ENCODE results near the gene PDLIM7. TPM values are rescaled to one million over a fixed set of nuclear protein-coding genes. Genes with fewer than 3 reads are reported as not detected.

Gene PDLIM7, protein sequence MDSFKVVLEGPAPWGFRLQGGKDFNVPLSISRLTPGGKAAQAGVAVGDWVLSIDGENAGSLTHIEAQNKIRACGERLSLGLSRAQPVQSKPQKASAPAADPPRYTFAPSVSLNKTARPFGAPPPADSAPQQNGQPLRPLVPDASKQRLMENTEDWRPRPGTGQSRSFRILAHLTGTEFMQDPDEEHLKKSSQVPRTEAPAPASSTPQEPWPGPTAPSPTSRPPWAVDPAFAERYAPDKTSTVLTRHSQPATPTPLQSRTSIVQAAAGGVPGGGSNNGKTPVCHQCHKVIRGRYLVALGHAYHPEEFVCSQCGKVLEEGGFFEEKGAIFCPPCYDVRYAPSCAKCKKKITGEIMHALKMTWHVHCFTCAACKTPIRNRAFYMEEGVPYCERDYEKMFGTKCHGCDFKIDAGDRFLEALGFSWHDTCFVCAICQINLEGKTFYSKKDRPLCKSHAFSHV
- 118 TPM for total RNA-seq

DNA sequence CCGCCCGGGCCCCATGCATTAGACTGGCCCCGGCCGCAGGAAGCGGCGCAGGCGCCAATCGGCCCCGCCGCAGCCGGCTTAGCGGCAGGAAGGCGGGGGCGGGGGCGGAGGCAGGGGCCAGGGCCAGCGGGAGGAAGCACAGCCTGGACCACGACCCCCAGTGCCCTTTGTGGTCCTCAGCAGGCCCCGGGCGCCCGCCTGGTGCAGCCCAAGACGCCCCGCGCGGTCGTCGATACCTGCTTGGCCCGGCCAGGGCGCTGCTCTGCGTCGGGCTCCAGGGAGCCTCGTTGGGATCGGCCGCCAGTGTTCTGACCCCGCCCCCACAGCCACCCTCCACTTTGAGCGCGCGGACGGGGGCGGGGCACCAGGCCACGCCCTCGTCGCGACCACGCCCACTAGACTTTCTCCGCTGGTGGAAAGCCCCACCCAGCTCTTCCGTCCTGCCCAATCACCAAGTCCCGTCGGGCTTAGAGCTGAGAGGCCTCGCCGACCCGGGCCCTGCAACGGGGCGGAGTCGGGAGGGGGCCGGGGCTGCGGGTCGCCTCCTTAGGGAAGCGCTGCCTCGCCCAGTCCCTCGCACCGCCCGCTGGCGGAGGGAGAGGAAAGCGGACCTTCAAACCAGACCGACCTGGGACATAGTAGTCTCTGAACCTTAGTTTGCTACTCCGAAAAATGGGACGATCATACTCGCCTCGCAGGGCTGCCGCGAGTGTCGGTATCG lies at the start of gene PDLIM7:
PDLIM7 (minus strand) TSS at position 313 of the 721 bp plus-strand sequence. CDS start 1,092 bp downstream, outside the sequence.
- peak within 1 kb of the TSS; percentile 73 to 91 for H3K4me3 ChIP-seq
- peaks cover 53% of the 10 kb centered on the region for H3K4me1 ChIP-seq
- intact Hi-C loops (cut with DNase I): loop anchor here (2.0 to 5.0 kb wide), 3 partner anchors 23 to 185 kb away; no protein-coding TSS in a partner anchor
- no peaks in the 10 kb centered on the region for H3K27me3 ChIP-seq
- peak within 1 kb of the TSS; percentile 85 for H3K27ac ChIP-seq
- H3K36me3 ChIP-seq: no peaks in the 10 kb centered on the region
- peak in 1 of 2 donors; percentile 98 for DNase-seq (ENCODE audit: extremely low spot score in 2 of 2)
- TF ChIP-seq POLR2AphosphoS5 (IDR thresholded peaks at IDR 0.05; ENCODE audit: insufficient read depth in 1 of 2, low read depth in 1 of 2) (peak; percentile 89 to 97), POLR2A (IDR thresholded peaks at IDR 0.05) (peak; percentile 9 to 91)
- TF ChIP-seq, protein P1, sequence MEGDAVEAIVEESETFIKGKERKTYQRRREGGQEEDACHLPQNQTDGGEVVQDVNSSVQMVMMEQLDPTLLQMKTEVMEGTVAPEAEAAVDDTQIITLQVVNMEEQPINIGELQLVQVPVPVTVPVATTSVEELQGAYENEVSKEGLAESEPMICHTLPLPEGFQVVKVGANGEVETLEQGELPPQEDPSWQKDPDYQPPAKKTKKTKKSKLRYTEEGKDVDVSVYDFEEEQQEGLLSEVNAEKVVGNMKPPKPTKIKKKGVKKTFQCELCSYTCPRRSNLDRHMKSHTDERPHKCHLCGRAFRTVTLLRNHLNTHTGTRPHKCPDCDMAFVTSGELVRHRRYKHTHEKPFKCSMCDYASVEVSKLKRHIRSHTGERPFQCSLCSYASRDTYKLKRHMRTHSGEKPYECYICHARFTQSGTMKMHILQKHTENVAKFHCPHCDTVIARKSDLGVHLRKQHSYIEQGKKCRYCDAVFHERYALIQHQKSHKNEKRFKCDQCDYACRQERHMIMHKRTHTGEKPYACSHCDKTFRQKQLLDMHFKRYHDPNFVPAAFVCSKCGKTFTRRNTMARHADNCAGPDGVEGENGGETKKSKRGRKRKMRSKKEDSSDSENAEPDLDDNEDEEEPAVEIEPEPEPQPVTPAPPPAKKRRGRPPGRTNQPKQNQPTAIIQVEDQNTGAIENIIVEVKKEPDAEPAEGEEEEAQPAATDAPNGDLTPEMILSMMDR (IDR thresholded peaks at IDR 0.05): peak in 1 of 3 experiments; percentile 24
- no peaks in the 10 kb centered on the region for H3K9me3 ChIP-seq

DNA sequence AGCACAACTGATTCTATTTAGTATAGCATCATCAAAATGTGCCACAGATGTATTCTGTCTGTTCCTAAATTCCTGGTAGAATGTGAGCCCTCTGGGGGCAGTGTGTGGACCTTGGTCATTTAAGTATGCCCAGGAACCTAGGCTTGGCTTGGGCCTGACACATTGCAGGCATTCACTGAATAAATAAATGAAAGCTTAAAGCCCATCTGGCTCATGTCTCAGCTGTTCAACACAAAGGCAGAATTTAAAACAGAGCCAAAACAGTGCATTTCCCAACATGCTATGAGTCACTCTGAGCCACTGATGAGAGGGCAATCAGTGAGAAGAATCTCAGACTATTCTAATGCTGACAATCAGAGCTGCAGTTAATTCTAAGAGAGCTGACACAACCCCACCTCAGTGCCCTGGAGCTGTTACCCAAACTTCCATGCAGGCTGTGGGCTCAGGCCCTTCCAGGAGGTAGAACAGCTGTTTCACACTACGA lies 48.9 kb upstream of the PDLIM7 start:
- Histone ChIP-seq H3K27me3 (no peaks in the 10 kb centered on the region), H3K9me3 (no peaks in the 10 kb centered on the region), H3K4me1 (peaks cover 77% of the 10 kb centered on the region), H3K27ac (peak overlapping the region; percentile 82), H3K36me3 (peaks cover 0 to 3% of the 10 kb centered on the region in 2 donors), H3K4me3 (peak overlapping the region in 1 of 2 donors; percentile 26)
- intact Hi-C loops (cut with DNase I): no loop called here
- peak in 1 of 2 donors; percentile 92 for TF ChIP-seq POLR2AphosphoS5 (IDR thresholded peaks at IDR 0.05; ENCODE audit: insufficient read depth in 1 of 2, low read depth in 1 of 2)
- TF ChIP-seq, protein P1 (IDR thresholded peaks at IDR 0.05): no peak
- DNase-seq (ENCODE audit: extremely low spot score in 2 of 2): peak in 1 of 2 donors; percentile 97

DNA sequence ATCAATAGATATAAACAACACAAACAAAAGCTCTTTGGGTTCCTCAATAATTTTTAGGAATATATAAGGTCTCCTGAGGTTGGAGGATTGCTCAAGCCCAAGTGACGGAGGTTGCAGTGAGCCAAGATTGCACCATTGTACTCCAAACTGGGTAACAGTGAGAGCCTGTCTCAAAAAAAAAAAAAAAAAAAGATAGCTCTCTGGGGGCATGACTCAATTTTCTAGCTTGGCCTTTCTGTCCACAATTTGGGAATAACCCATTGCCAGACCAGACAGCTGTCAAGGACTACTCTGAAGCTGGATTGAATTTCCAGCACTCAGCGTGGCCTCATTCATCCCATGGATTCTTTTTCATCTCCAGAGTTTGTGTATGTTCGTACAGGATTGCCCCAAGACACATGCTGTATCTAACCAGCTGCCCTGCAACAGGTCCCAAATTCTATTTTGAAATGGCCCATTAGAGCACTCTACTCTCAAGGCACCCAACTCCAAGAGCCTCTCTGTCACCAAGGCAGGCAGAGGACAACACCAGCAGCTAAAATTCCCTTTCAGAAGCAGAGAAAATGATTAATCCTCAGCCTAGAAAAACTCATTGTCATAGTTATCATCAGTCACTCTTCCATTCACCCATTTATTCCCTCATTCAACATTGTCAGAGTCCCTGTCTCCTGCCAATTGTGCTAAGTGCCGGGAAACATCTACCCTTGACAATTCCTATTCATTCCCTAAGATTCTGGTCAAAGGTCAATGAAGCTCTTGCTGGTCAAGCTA lies 48.3 kb upstream of the PDLIM7 start:
- peaks cover 0 to 2% of the 10 kb centered on the region in 2 donors for H3K36me3 ChIP-seq
- intact Hi-C loops (cut with DNase I): no loop called here
- peaks cover 80% of the 10 kb centered on the region for H3K4me1 ChIP-seq
- peak overlapping the region; percentile 82 for H3K27ac ChIP-seq
- H3K27me3 ChIP-seq: no peaks in the 10 kb centered on the region
- TF ChIP-seq POLR2AphosphoS5 (IDR thresholded peaks at IDR 0.05; ENCODE audit: insufficient read depth in 1 of 2, low read depth in 1 of 2): peak in 1 of 2 donors; percentile 37
- TF ChIP-seq POLR2A (IDR thresholded peaks at IDR 0.05): no peak
- TF ChIP-seq, protein P1 (IDR thresholded peaks at IDR 0.05): no peak
- H3K9me3 ChIP-seq: no peaks in the 10 kb centered on the region
- peak overlapping the region in 1 of 2 donors; percentile 13 for H3K4me3 ChIP-seq
- no peak for DNase-seq (ENCODE audit: extremely low spot score in 2 of 2)

DNA sequence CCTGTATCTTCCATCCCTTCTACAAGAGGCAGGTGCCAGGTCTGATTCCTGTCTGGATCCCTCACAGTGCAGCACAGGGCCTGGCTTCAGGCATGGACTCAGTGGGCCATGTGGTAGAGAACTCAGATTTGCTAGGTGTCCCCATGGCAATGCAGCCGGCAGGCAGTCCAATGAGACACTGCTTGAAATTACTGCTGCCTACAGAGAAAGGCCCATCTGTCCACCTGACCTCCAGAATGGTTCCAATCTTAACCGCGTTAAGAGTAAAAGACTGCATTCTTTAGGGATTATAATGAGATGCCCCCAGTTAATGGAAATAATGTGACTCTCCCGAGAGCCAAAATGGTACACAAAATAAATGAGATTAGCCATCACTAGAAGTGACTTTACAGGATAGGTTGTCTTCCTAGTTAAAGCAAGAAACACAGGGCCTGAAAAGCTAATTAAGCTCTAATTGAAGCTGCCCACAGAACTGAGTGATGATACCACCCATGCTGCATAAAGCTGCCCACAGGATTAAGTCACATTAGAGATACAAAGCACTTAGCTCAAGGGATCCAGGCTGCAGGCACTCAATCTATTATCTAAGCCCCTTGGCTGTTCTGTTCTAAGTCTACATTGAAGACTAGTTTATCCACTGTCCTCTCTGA lies 45.5 kb upstream of the PDLIM7 start:
- H3K36me3 ChIP-seq: peaks cover 0 to 5% of the 10 kb centered on the region in 2 donors
- no peaks in the 10 kb centered on the region for H3K9me3 ChIP-seq
- TF ChIP-seq, protein P1 (IDR thresholded peaks at IDR 0.05): no peak
- no peak for TF ChIP-seq POLR2AphosphoS5 (IDR thresholded peaks at IDR 0.05; ENCODE audit: insufficient read depth in 1 of 2, low read depth in 1 of 2)
- no peak for TF ChIP-seq POLR2A (IDR thresholded peaks at IDR 0.05)
- no peak overlapping the region for H3K27ac ChIP-seq
- intact Hi-C loops (cut with DNase I): no loop called here
- H3K4me3 ChIP-seq: no peak overlapping the region
- H3K27me3 ChIP-seq: no peaks in the 10 kb centered on the region
- no peak for DNase-seq (ENCODE audit: extremely low spot score in 2 of 2)
- H3K4me1 ChIP-seq: peaks cover 83% of the 10 kb centered on the region

Measured in vagina (tissue), 2 donors.